Ishikawa (cell line): Measurements from ENCODE around the gene SCFD2.

Experiments
- CEBPB ChIP-seq: IDR thresholded peaks from 2 replicates; pipeline ENCODE4 v1.6.1; 2012
- CREB1 ChIP-seq: IDR thresholded peaks from 2 replicates; pipeline ENCODE4 v1.6.1; 2012; ENCODE audit warnings: low read depth
- EGR1 ChIP-seq: IDR thresholded peaks from 2 replicates; pipeline ENCODE4 v1.6.1; 2012
- EP300 ChIP-seq: IDR thresholded peaks from 2 replicates; pipeline ENCODE4 v1.6.1; 2012; ENCODE audit warnings: borderline replicate concordance
- FOXM1 ChIP-seq: IDR thresholded peaks from 2 replicates; pipeline ENCODE4 v1.6.1; 2012; ENCODE audit warnings: low read depth, borderline replicate concordance
- MAX ChIP-seq: IDR thresholded peaks from 2 replicates; pipeline ENCODE4 v1.6.1; 2012
- NFIC ChIP-seq: IDR thresholded peaks from 2 replicates; pipeline ENCODE4 v1.6.1; 2012
- RAD21 ChIP-seq: IDR thresholded peaks from 2 replicates; pipeline ENCODE4 v1.6.1; 2012; ENCODE audit warnings: low read depth
- TAF1 ChIP-seq: IDR thresholded peaks from 2 replicates; pipeline ENCODE4 v1.6.1; 2012; ENCODE audit warnings: low read depth, mild to moderate bottlenecking
- TCF12 ChIP-seq: IDR thresholded peaks from 2 replicates; pipeline ENCODE4 v1.6.1; 2012; ENCODE audit warnings: low read depth
- TEAD4 ChIP-seq: IDR thresholded peaks from 2 replicates; pipeline ENCODE4 v1.6.1; 2012
- USF1 ChIP-seq: IDR thresholded peaks from 2 replicates; pipeline ENCODE4 v1.6.1; 2012
- YY1 ChIP-seq: IDR thresholded peaks from 2 replicates; pipeline ENCODE4 v1.6.1; 2012; ENCODE audit warnings: low read depth
- ZBTB7A ChIP-seq: IDR thresholded peaks from 2 replicates; pipeline ENCODE4 v1.6.1; 2012; ENCODE audit warnings: low read depth
- TF ChIP-seq, protein P1 (sequence below): IDR thresholded peaks from 2 replicates; pipeline ENCODE4 v1.6.1; 2012; ENCODE audit warnings: low read depth, mild to moderate bottlenecking

The SCFD2 gene

DNA sequence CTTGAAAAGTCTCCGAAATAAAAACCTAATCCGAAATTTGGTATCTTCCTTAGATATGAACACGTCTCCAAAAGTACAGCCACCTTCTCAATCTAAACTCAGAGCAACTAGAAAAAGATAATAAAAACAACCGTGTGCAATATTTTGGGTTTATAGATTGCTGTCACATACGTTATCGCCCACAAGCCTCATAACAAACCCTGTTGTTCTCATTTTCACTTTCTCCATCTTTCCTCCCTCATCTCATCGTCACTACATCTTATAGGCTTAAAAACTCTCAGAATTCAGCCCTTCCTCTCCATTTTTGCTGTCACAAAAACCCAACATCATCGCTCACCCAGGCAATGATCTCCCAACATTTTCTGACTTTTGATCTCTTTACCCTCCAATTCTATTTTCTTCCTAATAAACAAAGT is 448 bp upstream of the SCFD2 start:
- TF ChIP-seq EGR1: no peak
- no peak for TF ChIP-seq MAX
- TF ChIP-seq, protein P1, sequence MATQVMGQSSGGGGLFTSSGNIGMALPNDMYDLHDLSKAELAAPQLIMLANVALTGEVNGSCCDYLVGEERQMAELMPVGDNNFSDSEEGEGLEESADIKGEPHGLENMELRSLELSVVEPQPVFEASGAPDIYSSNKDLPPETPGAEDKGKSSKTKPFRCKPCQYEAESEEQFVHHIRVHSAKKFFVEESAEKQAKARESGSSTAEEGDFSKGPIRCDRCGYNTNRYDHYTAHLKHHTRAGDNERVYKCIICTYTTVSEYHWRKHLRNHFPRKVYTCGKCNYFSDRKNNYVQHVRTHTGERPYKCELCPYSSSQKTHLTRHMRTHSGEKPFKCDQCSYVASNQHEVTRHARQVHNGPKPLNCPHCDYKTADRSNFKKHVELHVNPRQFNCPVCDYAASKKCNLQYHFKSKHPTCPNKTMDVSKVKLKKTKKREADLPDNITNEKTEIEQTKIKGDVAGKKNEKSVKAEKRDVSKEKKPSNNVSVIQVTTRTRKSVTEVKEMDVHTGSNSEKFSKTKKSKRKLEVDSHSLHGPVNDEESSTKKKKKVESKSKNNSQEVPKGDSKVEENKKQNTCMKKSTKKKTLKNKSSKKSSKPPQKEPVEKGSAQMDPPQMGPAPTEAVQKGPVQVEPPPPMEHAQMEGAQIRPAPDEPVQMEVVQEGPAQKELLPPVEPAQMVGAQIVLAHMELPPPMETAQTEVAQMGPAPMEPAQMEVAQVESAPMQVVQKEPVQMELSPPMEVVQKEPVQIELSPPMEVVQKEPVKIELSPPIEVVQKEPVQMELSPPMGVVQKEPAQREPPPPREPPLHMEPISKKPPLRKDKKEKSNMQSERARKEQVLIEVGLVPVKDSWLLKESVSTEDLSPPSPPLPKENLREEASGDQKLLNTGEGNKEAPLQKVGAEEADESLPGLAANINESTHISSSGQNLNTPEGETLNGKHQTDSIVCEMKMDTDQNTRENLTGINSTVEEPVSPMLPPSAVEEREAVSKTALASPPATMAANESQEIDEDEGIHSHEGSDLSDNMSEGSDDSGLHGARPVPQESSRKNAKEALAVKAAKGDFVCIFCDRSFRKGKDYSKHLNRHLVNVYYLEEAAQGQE: no peak
- TF ChIP-seq CREB1: no peak
- no peak for TF ChIP-seq TEAD4
- TF ChIP-seq FOXM1: no peak
- TF ChIP-seq YY1: no peak
- TF ChIP-seq TAF1: no peak
- TF ChIP-seq ZBTB7A: no peak
- TF ChIP-seq EP300: no peak
- no peak for TF ChIP-seq TCF12
- TF ChIP-seq CEBPB: no peak
- no peak for TF ChIP-seq NFIC
- no peak for TF ChIP-seq USF1
- TF ChIP-seq RAD21: no peak

GRCh38 chr4:53365121-53365485 is 758 bp downstream of the SCFD2 start:
- TF ChIP-seq ZBTB7A (no peak), YY1 (no peak), TAF1 (no peak)

DNA sequence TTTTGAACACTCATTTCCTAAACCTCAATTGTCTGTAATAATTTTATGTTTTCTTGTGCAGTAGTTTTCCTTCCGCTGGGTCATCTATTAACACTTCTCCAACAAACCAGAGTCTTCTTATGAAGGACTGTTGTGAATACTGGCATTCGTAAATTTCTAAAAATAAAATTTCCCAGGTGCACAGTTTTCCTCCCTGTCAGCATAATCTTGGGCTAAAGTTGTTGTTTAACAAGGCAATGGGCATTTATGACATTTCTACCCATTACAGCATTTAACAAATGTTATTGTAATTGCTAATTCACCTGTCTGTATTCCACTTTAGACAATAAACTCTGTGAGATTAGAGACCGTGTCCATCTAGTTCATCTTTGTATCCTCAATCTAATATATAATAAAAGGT is 1.2 kb downstream of the SCFD2 start:
- no peak for TF ChIP-seq TCF12
- TF ChIP-seq USF1: no peak
- TF ChIP-seq CREB1: no peak
- no peak for TF ChIP-seq TAF1
- no peak for TF ChIP-seq NFIC

DNA sequence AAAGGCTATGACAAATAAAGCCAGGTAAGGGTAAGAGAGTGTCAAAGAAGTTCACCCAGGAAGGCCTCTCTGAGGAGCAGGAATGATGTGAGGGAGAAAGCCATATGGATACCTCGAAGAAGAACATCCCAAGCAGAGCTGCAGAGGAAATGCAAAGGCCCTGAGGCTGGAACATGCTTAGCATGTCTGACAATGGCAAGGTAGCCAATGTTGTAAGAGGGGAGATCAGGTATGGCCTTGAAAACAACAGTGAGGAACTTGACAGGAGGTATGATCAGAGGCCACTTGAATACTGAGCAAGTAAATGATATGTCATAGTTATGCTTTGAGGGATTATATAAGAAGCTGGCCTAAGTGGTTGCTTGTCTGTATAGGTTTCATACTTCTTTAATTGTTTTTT is 3.8 kb downstream of the SCFD2 start:
- no peak for TF ChIP-seq FOXM1
- TF ChIP-seq CREB1: no peak
- no peak for TF ChIP-seq USF1
- TF ChIP-seq EP300: no peak
- no peak for TF ChIP-seq TAF1
- TF ChIP-seq ZBTB7A: no peak
- no peak for TF ChIP-seq TCF12
- no peak for TF ChIP-seq TEAD4
- TF ChIP-seq, protein P1: no peak
- no peak for TF ChIP-seq CEBPB

DNA sequence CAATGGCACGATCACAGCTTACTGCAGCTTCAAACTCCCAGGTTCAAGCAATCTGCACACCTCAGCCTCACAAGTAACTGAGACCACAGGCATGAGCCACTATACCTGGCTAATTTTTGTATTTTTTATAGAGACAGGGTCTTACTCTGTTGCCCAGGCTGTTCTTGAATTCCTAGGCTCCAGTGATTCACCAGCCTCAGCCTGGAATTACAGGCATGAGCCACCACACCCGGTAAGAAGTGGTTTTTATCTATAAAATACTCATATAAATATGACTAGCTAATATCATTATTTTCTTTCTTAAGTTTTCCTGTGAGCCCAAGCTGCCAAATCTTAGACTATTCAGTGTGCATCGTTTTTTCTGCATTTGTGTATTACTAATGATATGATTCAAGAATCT is 4.4 kb downstream of the SCFD2 start:
- TF ChIP-seq TEAD4: no peak
- no peak for TF ChIP-seq MAX
- no peak for TF ChIP-seq ZBTB7A
- no peak for TF ChIP-seq EGR1
- TF ChIP-seq RAD21: no peak
- no peak for TF ChIP-seq CREB1
- TF ChIP-seq YY1: no peak
- no peak for TF ChIP-seq EP300

- no peak for TF ChIP-seq YY1
- no peak for TF ChIP-seq CREB1
- TF ChIP-seq FOXM1: no peak
- TF ChIP-seq ZBTB7A: no peak
- TF ChIP-seq USF1: no peak
- no peak for TF ChIP-seq TCF12
- no peak for TF ChIP-seq TEAD4
- TF ChIP-seq NFIC: no peak
- TF ChIP-seq, protein P1: no peak
- no peak for TF ChIP-seq CEBPB
- no peak for TF ChIP-seq RAD21
- TF ChIP-seq TAF1: no peak
- no peak for TF ChIP-seq MAX
- no peak for TF ChIP-seq EGR1
- TF ChIP-seq EP300: no peak
Observed at GRCh38 chr4:53355930-53356521, 9.8 kb downstream of the SCFD2 start.
